MM.1S (cell line): Measurements from ENCODE around the gene GID8.

Experiments used
- DNase-seq: peaks from one replicate; pipeline ENCODE4 v3.0.0-alpha.2; 2015
- H2AFZ ChIP-seq: fragments of 300-600 bp; sonication (generic); 2 replicates; pipeline ENCODE4 v1.6.0; 2016; ENCODE audit warnings: antibody characterized with exemption, low read length
- H3F3A ChIP-seq: fragments of 300-600 bp; sonication (generic); 2 replicates; pipeline ENCODE4 v1.6.1; 2016; ENCODE audit warnings: mild to moderate bottlenecking, antibody characterized with exemption, low read length, moderate library complexity, mixed read lengths; ENCODE audit not compliant: insufficient read depth
- H3K27ac ChIP-seq: fragments of 300-600 bp; sonication (generic); 2 replicates; pipeline ENCODE4 v1.5.1; 2016; ENCODE audit warnings: mild to moderate bottlenecking, low read length
- H3K27me3 ChIP-seq: fragments of 300-600 bp; sonication (generic); replicated peaks from 2 replicates; pipeline ENCODE4 v1.6.0; 2016; ENCODE audit warnings: low read length; ENCODE audit not compliant: insufficient read depth
- H3K36me3 ChIP-seq: fragments of 300-600 bp; sonication (generic); replicated peaks from 2 replicates; pipeline ENCODE4 v1.6.1; 2016; ENCODE audit warnings: mild to moderate bottlenecking, low read length, mixed read lengths; ENCODE audit not compliant: insufficient read depth
- H3K4me1 ChIP-seq: fragments of 300-600 bp; sonication (generic); 2 replicates; pipeline ENCODE4 v1.6.1; 2016; ENCODE audit warnings: low read length, mixed read lengths
- H3K4me2 ChIP-seq: fragments of 300-600 bp; sonication (generic); 2 replicates; pipeline ENCODE4 v1.6.0; 2016; ENCODE audit warnings: low read depth, low read length
- H3K4me3 ChIP-seq: fragments of 300-600 bp; sonication (generic); 2 replicates; pipeline ENCODE4 v1.5.1; 2016; ENCODE audit warnings: low read length, mixed read lengths
- H3K79me2 ChIP-seq: fragments of 300-600 bp; sonication (generic); 2 replicates; pipeline ENCODE4 v1.6.1; 2016; ENCODE audit warnings: mixed run types, low read length, mixed read lengths
- H3K9ac ChIP-seq: fragments of 300-600 bp; sonication (generic); 2 replicates; pipeline ENCODE4 v1.6.1; 2016; ENCODE audit warnings: low read length, mixed read lengths
- H3K9me2 ChIP-seq: fragments of 300-600 bp; sonication (generic); replicated peaks from 2 replicates; pipeline ENCODE4 v1.6.1; 2016; ENCODE audit warnings: mild to moderate bottlenecking, low read length, mixed read lengths; ENCODE audit not compliant: insufficient read depth
- H3K9me3 ChIP-seq: fragments of 300-600 bp; sonication (generic); replicated peaks from 2 replicates; pipeline ENCODE4 v1.6.1; 2016; ENCODE audit warnings: mild to moderate bottlenecking, low read length, mixed read lengths; ENCODE audit not compliant: insufficient read depth
- H4K20me1 ChIP-seq: fragments of 300-600 bp; sonication (generic); 2 replicates; pipeline ENCODE4 v1.6.1; 2016; ENCODE audit warnings: mild to moderate bottlenecking, low read length, moderate library complexity, mixed read lengths; ENCODE audit not compliant: insufficient read depth
- EZH2 ChIP-seq: fragments of 300-600 bp; sonication (generic); optimal IDR thresholded peaks from 2 replicates; pipeline ENCODE3; 2017; ENCODE audit warnings: low read depth, mild to moderate bottlenecking, antibody characterized with exemption, low read length, mixed read lengths
- EZH2phosphoT487 ChIP-seq: fragments of 300-600 bp; sonication (generic); IDR thresholded peaks from 2 replicates; pipeline ENCODE4 v1.6.1; 2018; ENCODE audit warnings: antibody characterized with exemption, low read length
- TF ChIP-seq, protein P1 (sequence below): fragments of 300-600 bp; sonication (generic); IDR thresholded peaks from 2 replicates; pipeline ENCODE4 v1.5.1; 2016; ENCODE audit warnings: antibody characterized with exemption, low read length, mixed read lengths

Gene GID8

DNA sequence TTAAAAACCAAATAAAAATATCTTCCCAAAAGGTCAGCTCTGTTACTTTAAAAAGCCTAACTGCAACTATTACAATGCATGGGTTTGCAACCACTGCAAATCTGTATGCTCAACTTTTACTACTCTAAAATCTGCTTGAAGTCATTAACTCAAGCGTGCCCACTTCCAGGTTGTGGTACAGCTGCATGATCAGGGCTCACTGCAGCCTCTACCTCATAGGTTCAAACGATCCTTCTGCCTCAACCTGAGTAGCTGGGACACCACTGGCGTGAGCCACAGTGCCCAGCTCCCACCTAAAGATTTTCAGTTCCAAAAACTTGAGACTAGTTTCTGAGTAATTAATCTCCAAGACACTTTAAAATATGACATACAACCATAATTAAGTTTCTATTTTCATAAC, 19.8 kb upstream of the GID8 start:
- TF ChIP-seq EZH2phosphoT487 (no peak), EZH2 (no peak)
- peaks cover 99% of the 10 kb centered on the region for H3K79me2 ChIP-seq
- no peak overlapping the region for H3K27ac ChIP-seq
- no peaks in the 10 kb centered on the region for H3K27me3 ChIP-seq
- no peak overlapping the region for H3K9ac ChIP-seq
- no peak overlapping the region for H3K4me3 ChIP-seq
- no peaks in the 10 kb centered on the region for H3K9me2 ChIP-seq
- H3F3A ChIP-seq = no peaks in the 10 kb centered on the region; the same call in 1 of the 2 replicates
- DNase-seq = no peak
- H3K4me1 ChIP-seq = 0 out of 2 replicates have a peak, but pooled peaks cover 3% of the 10 kb centered on the region
- peaks cover 95% of the 10 kb centered on the region for H4K20me1 ChIP-seq
- no peaks in the 10 kb centered on the region for H3K36me3 ChIP-seq
- no peak overlapping the region for H3K4me2 ChIP-seq
- no peaks in the 10 kb centered on the region for H3K9me3 ChIP-seq
- no peak overlapping the region for H2AFZ ChIP-seq

DNA sequence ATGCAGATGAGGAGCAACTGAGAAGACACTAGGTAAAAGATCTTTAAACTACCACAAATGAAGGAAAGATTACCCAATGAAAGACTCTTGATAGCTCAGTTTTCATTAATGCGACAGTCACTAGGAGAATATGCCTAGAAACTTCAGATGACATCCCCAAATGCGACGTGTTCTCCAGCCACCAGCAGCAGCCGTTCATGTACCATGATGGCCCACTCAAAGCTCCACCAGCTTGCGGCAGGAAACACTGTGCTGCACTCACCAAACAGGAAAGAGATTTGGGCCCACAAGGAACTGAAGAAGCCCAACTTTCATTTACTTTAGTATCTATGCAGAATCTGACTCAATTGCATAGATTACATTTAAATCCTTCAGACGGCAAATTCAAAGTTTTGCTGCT, 19.1 kb upstream of the GID8 start:
- no peaks in the 10 kb centered on the region for H3K36me3 ChIP-seq
- no peaks in the 10 kb centered on the region for H3K27me3 ChIP-seq
- H3F3A ChIP-seq = no peaks in the 10 kb centered on the region; the same call in 1 of the 2 replicates
- H4K20me1 ChIP-seq = peaks cover 95% of the 10 kb centered on the region
- no peak for DNase-seq
- H3K79me2 ChIP-seq = peaks cover 99% of the 10 kb centered on the region
- H2AFZ ChIP-seq = no peak overlapping the region
- H3K4me2 ChIP-seq = no peak overlapping the region
- no peak overlapping the region for H3K4me3 ChIP-seq
- no peak overlapping the region for H3K27ac ChIP-seq
- H3K9ac ChIP-seq = no peak overlapping the region
- TF ChIP-seq EZH2phosphoT487 = no peak
- no peak for TF ChIP-seq EZH2
- TF ChIP-seq, protein P1, sequence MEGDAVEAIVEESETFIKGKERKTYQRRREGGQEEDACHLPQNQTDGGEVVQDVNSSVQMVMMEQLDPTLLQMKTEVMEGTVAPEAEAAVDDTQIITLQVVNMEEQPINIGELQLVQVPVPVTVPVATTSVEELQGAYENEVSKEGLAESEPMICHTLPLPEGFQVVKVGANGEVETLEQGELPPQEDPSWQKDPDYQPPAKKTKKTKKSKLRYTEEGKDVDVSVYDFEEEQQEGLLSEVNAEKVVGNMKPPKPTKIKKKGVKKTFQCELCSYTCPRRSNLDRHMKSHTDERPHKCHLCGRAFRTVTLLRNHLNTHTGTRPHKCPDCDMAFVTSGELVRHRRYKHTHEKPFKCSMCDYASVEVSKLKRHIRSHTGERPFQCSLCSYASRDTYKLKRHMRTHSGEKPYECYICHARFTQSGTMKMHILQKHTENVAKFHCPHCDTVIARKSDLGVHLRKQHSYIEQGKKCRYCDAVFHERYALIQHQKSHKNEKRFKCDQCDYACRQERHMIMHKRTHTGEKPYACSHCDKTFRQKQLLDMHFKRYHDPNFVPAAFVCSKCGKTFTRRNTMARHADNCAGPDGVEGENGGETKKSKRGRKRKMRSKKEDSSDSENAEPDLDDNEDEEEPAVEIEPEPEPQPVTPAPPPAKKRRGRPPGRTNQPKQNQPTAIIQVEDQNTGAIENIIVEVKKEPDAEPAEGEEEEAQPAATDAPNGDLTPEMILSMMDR = no peak
- no peaks in the 10 kb centered on the region for H3K9me2 ChIP-seq
- 0 out of 2 replicates have a peak, but pooled peaks cover 3% of the 10 kb centered on the region for H3K4me1 ChIP-seq
- no peaks in the 10 kb centered on the region for H3K9me3 ChIP-seq

DNA sequence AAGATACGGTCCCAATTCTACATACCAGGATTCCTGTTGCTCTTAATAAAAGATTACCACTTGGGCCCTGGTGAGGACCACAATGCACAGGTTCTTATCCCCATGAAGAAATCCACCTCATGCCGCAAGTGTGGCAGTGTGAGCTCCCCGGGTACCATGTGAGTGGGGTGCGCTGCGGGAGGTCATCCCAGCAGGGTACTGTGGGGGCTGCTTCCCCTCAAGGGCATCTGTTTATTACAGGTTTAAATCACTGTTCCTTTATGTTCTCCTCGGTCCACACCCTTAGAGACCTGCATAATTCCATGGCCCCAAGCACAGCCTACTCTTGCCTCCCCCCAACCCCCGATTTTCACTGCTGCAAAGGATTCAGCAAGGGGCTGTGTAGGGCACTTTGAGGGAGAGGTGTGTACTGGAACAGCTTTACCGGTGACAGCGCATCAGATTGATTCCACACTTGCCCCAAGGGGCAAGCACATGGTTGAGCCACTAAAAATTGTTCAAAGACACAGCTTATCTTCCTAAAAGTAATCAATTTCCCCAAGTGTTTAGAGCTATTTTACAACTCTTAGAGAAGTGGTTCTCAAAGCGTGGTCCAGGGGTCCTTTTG, 17.8 kb upstream of the GID8 start:
- no peak overlapping the region for H3K27ac ChIP-seq
- TF ChIP-seq, protein P1 = no peak
- TF ChIP-seq EZH2 (no peak), EZH2phosphoT487 (no peak)
- H3K9me2 ChIP-seq = no peaks in the 10 kb centered on the region
- peaks cover 10% of the 10 kb centered on the region for H3K4me1 ChIP-seq
- peaks cover 96% of the 10 kb centered on the region for H4K20me1 ChIP-seq
- H3F3A ChIP-seq = peaks cover under 1% of the 10 kb centered on the region; the same call in 1 of the 2 replicates
- no peaks in the 10 kb centered on the region for H3K36me3 ChIP-seq
- no peak overlapping the region for H2AFZ ChIP-seq
- no peak for DNase-seq
- H3K4me3 ChIP-seq = no peak overlapping the region
- H3K9me3 ChIP-seq = no peaks in the 10 kb centered on the region
- no peak overlapping the region for H3K4me2 ChIP-seq
- H3K79me2 ChIP-seq = peaks cover 99% of the 10 kb centered on the region
- H3K27me3 ChIP-seq = no peaks in the 10 kb centered on the region
- H3K9ac ChIP-seq = no peak overlapping the region

DNA sequence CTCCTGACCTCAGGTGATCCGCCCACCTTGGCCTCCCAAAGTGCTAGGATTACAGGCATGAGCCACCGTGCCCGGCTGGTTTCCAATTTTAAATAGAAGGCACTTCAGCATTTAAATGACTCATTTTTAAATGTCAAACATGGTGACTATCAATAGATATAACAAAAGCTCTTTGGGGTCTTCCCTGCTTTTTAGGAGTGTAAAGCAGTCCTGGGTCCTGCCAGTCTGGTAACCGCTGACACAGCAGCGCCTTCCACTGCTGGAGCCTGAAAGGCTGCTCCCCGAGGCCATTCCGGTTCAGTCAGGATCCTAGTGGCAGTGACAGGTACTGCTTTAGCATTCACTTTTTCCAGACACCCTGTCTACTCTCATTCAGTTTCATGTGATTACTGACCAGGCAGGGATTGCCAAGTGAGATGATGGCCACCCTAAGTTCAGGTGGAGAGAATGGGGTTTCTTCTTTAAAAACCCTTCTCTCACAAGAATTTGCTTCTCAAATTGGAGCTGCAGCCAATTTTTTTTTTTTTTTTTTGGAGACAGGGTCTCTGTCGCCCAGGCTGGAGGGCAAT, 16.7 kb upstream of the GID8 start:
- Histone ChIP-seq H3K9ac (no peak overlapping the region), H3K27me3 (no peaks in the 10 kb centered on the region), H3K4me2 (no peak overlapping the region), H3K27ac (no peak overlapping the region), H3K4me1 (peaks cover 10% of the 10 kb centered on the region), H2AFZ (no peak overlapping the region), H3K79me2 (peaks cover 97% of the 10 kb centered on the region), H3F3A (peaks cover 8% of the 10 kb centered on the region), H3K4me3 (no peak overlapping the region), H3K36me3 (no peaks in the 10 kb centered on the region), H3K9me3 (no peaks in the 10 kb centered on the region), H3K9me2 (no peaks in the 10 kb centered on the region), H4K20me1 (peaks cover 87% of the 10 kb centered on the region)
- peak; percentile 16 for DNase-seq
- TF ChIP-seq, protein P1 = peak; percentile 34
- TF ChIP-seq EZH2 = no peak
